HepG2 (cell line): ENCODE data around the gene USP32. TPM values are rescaled to one million over a fixed set of nuclear protein-coding genes. Genes with fewer than 3 reads are reported as not detected.

Experiments
- AGO1 ChIP-seq: fragments of 200-400 bp; formaldehyde crosslinking; IDR thresholded peaks from 2 replicates; pipeline ENCODE4 v1.6.1; 2017; ENCODE audit warnings: mild to moderate bottlenecking, low read depth, low read length, moderate library complexity; ENCODE audit not compliant: poor library complexity, severe bottlenecking
- DBP ChIP-seq: sonication (generic); formaldehyde crosslinking; IDR thresholded peaks from 2 replicates; pipeline ENCODE4 v1.4.0; 2020; ENCODE audit warnings: missing genetic modification reagents; ENCODE audit errors: not compliant biosample characterization
- HMGA1 ChIP-seq: sonication (generic); formaldehyde crosslinking; conservative IDR thresholded peaks from 2 replicates; pipeline ENCODE4 v1.4.0; 2020; ENCODE audit warnings: missing genetic modification reagents
- IRF2 ChIP-seq: IDR thresholded peaks from 2 replicates; pipeline ENCODE4 v1.6.1; 2018; ENCODE audit warnings: missing genetic modification reagents, missing compliant biosample characterization
- MAF1 ChIP-seq: sonication (generic); formaldehyde crosslinking; IDR thresholded peaks from 2 replicates; pipeline ENCODE4 v1.5.0; 2020; ENCODE audit warnings: missing genetic modification reagents, borderline replicate concordance
- MLXIP ChIP-seq: sonication (generic); formaldehyde crosslinking; IDR thresholded peaks from 2 replicates; pipeline ENCODE4 v1.9.0; 2021; ENCODE audit warnings: missing genetic modification reagents, borderline replicate concordance
- NFE2L2 ChIP-seq: fragments of 150-350 bp; IDR thresholded peaks from 2 replicates; pipeline ENCODE4 v1.6.1; 2014; ENCODE audit warnings: low read length
- SMAD3 ChIP-seq: sonication (generic); formaldehyde crosslinking; IDR thresholded peaks from 2 replicates; pipeline ENCODE4 v1.4.0; 2020; ENCODE audit warnings: missing genetic modification reagents
- YEATS4 ChIP-seq: sonication (generic); formaldehyde crosslinking; IDR thresholded peaks from 2 replicates; pipeline ENCODE4 v1.4.0; 2020; ENCODE audit warnings: missing genetic modification reagents, borderline replicate concordance
- ZFP36L2 ChIP-seq: sonication (generic); formaldehyde crosslinking; IDR thresholded peaks from 2 replicates; pipeline ENCODE4 v1.4.0; 2020; ENCODE audit warnings: missing genetic modification reagents
- ZNF207 ChIP-seq: fragments of 450-650 bp; IDR thresholded peaks from 2 replicates; pipeline ENCODE4 v1.6.1; 2016; ENCODE audit warnings: antibody characterized with exemption, borderline replicate concordance
- ZNF607 ChIP-seq: sonication (generic); formaldehyde crosslinking; IDR thresholded peaks from 2 replicates; pipeline ENCODE4 v1.5.1; 2020; ENCODE audit warnings: missing genetic modification reagents, mild to moderate bottlenecking, borderline replicate concordance
- ZNF674 ChIP-seq: sonication (generic); formaldehyde crosslinking; IDR thresholded peaks from 2 replicates; pipeline ENCODE4 v1.5.0; 2020; ENCODE audit warnings: low read depth, mild to moderate bottlenecking, missing genetic modification reagents
- polyA plus RNA-seq, 8 experiments: library from polyadenylated mRNA; depleted of rRNA in 3 of 8; stranded (reverse) in 7 of 8; unstranded in 1 of 8; fragments of >200 nt; fragmentation: Illumina TruSeq in 4 of 8; extraction: Trizol in 4 of 8; gene quantifications; 2 replicates each; pipeline versions ENCODE4 v1.2.1 to v1.2.3, GENCODE V29; 2011 to 2016; ENCODE audit warnings: low read depth in 4 of 8, missing spikeins in 1 of 8, mixed read lengths in 1 of 8; ENCODE audit not compliant: insufficient read depth in 1 of 8
- total RNA-seq, 5 experiments: library from RNA; depleted of rRNA; stranded (reverse); fragments of >200 nt; fragmentation: Illumina TruSeq; extraction: Trizol; gene quantifications; 2 replicates each; pipeline ENCODE4 v1.2.3, GENCODE V29; 2016; ENCODE audit warnings: low read depth in 1 of 5
- TF ChIP-seq, protein P1 (sequence below): sonication (generic); formaldehyde crosslinking; IDR thresholded peaks from 2 replicates; pipeline ENCODE4 v1.4.0; 2020; ENCODE audit warnings: missing genetic modification reagents, borderline replicate concordance
- TF ChIP-seq, protein P2 (sequence below): sonication (generic); formaldehyde crosslinking; IDR thresholded peaks from 2 replicates; pipeline ENCODE4 v1.4.0; 2020; ENCODE audit warnings: missing genetic modification reagents, low read depth, mild to moderate bottlenecking, borderline replicate concordance
- TF ChIP-seq, protein P3 (sequence below): sonication (generic); formaldehyde crosslinking; IDR thresholded peaks from 2 replicates; pipeline ENCODE4 v1.4.0; 2020; ENCODE audit warnings: missing genetic modification reagents, borderline replicate concordance
- TF ChIP-seq, protein P4 (sequence below): sonication (generic); formaldehyde crosslinking; IDR thresholded peaks from 2 replicates; pipeline ENCODE4 v1.4.0; 2020; ENCODE audit warnings: missing genetic modification reagents

Gene USP32
- total and polyA plus RNA-seq, 2 of the 13 experiments (the other 11 are each of a cell fraction or from before 2014, with no cell fraction given): 24.9 to 39.9 TPM

DNA sequence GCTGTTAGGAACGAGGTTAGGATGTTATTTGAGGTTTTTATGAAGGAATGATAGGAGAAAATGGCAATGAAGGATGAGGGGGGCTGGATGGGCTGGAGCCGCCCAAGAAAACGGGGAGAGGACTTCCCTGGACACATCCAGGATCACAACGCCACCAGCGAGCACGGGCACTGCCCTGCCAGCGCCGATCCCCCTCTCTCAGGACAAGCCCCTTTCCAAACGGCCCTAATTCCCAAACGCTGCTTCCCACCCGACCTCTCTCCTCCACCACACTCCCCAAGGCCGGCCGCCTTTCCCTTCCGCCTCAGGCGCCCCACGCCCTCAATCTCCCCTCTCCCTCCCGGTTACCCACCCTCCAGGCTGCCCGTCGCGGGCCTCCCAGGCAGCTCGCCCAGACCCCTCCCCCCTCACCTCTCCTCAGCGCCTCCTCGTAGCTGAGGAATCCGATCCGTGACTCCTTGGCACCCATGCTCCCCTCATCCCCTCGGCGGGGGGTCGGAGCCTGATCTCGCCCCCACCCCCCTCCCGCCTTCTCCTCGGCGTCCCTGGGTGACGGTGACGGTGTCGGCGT lies 377 bp downstream of the USP32 start (continued):
- TF ChIP-seq, protein P1, sequence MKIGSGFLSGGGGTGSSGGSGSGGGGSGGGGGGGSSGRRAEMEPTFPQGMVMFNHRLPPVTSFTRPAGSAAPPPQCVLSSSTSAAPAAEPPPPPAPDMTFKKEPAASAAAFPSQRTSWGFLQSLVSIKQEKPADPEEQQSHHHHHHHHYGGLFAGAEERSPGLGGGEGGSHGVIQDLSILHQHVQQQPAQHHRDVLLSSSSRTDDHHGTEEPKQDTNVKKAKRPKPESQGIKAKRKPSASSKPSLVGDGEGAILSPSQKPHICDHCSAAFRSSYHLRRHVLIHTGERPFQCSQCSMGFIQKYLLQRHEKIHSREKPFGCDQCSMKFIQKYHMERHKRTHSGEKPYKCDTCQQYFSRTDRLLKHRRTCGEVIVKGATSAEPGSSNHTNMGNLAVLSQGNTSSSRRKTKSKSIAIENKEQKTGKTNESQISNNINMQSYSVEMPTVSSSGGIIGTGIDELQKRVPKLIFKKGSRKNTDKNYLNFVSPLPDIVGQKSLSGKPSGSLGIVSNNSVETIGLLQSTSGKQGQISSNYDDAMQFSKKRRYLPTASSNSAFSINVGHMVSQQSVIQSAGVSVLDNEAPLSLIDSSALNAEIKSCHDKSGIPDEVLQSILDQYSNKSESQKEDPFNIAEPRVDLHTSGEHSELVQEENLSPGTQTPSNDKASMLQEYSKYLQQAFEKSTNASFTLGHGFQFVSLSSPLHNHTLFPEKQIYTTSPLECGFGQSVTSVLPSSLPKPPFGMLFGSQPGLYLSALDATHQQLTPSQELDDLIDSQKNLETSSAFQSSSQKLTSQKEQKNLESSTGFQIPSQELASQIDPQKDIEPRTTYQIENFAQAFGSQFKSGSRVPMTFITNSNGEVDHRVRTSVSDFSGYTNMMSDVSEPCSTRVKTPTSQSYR (CRISPR knock-in tag): peak; percentile 93
- TF ChIP-seq ZFP36L2 (no peak), MAF1 (CRISPR knock-in tag) (no peak), ZNF207 (no peak), MLXIP (CRISPR knock-in tag) (no peak), NFE2L2 (no peak), HMGA1 (CRISPR knock-in tag) (no peak), IRF2 (CRISPR knock-in tag) (peak; percentile 10; the same call in 1 of the 2 replicates), ZNF674 (CRISPR knock-in tag) (no peak), DBP (CRISPR knock-in tag) (no peak), ZNF607 (CRISPR knock-in tag) (no peak), SMAD3 (no peak), AGO1 (peak; percentile 42), YEATS4 (CRISPR knock-in tag) (no peak)
- TF ChIP-seq, protein P2, sequence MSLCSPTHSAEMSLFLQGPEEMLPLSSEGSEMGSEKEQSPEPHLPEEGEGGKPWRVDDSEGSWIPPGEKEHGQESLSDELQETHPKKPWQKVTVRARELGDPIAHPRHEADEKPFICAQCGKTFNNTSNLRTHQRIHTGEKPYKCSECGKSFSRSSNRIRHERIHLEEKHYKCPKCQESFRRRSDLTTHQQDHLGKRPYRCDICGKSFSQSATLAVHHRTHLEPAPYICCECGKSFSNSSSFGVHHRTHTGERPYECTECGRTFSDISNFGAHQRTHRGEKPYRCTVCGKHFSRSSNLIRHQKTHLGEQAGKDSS (CRISPR knock-in tag): peak; percentile 1; the same call in 1 of the 2 replicates
- TF ChIP-seq, protein P3, sequence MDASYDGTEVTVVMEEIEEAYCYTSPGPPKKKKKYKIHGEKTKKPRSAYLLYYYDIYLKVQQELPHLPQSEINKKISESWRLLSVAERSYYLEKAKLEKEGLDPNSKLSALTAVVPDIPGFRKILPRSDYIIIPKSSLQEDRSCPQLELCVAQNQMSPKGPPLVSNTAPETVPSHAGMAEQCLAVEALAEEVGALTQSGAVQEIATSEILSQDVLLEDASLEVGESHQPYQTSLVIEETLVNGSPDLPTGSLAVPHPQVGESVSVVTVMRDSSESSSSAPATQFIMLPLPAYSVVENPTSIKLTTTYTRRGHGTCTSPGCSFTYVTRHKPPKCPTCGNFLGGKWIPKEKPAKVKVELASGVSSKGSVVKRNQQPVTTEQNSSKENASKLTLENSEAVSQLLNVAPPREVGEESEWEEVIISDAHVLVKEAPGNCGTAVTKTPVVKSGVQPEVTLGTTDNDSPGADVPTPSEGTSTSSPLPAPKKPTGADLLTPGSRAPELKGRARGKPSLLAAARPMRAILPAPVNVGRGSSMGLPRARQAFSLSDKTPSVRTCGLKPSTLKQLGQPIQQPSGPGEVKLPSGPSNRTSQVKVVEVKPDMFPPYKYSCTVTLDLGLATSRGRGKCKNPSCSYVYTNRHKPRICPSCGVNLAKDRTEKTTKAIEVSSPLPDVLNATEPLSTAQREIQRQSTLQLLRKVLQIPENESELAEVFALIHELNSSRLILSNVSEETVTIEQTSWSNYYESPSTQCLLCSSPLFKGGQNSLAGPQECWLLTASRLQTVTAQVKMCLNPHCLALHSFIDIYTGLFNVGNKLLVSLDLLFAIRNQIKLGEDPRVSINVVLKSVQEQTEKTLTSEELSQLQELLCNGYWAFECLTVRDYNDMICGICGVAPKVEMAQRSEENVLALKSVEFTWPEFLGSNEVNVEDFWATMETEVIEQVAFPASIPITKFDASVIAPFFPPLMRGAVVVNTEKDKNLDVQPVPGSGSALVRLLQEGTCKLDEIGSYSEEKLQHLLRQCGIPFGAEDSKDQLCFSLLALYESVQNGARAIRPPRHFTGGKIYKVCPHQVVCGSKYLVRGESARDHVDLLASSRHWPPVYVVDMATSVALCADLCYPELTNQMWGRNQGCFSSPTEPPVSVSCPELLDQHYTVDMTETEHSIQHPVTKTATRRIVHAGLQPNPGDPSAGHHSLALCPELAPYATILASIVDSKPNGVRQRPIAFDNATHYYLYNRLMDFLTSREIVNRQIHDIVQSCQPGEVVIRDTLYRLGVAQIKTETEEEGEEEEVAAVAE: peak; percentile 23; the same call in 1 of the 2 replicates
- TF ChIP-seq, protein P4, sequence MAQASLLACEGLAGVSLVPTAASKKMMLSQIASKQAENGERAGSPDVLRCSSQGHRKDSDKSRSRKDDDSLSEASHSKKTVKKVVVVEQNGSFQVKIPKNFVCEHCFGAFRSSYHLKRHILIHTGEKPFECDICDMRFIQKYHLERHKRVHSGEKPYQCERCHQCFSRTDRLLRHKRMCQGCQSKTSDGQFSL (CRISPR knock-in tag): 0 out of 2 replicates have a peak, but pooled peaks have one; percentile 69
